ENCODE measurements around the gene KCNQ5.

The KCNQ5 gene

DNA sequence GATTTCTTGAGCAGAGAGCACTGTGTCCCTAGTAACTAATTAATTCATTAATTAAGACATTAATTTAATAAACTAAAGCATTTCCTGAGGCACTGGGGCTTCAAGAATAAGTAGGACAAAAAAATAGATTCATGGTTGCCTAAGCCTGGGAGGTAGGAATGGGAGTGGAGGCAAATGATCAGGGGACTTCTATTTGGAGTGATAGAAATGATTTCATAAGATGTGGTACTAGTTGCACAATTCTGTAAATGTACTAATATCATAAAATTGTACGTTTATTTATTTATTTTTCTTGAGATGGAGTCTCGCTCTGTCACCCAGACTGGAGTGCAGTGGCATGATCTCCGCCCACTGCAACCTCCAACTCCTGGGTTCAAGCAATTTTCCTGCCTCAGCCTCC lies 316.2 kb downstream of the KCNQ5 start:
- ATAC-seq (no peak), DNase-seq (no peak)
- Mint-ChIP-seq H3K27me3 (no peaks in the 10 kb centered on the region), H3K9me3 (no peaks in the 10 kb centered on the region), H3K4me1 (peaks cover 10% of the 10 kb centered on the region), H3K4me3 (no peak overlapping the region), H3K27ac (no peak overlapping the region)

GRCh38 chr6:72939004-72939403 lies 317.1 kb downstream of the KCNQ5 start:
- ATAC-seq (no peak), DNase-seq (no peak)
- no peaks in the 10 kb centered on the region for H3K9me3 Mint-ChIP-seq
- H3K27ac Mint-ChIP-seq = no peak overlapping the region
- H3K4me1 Mint-ChIP-seq = peaks cover 10% of the 10 kb centered on the region
- no peaks in the 10 kb centered on the region for H3K27me3 Mint-ChIP-seq
- no peak overlapping the region for H3K4me3 Mint-ChIP-seq

- Mint-ChIP-seq H3K27ac (no peak overlapping the region), H3K4me1 (peaks cover 10% of the 10 kb centered on the region), H3K9me3 (no peaks in the 10 kb centered on the region), H3K4me3 (no peak overlapping the region), H3K27me3 (no peaks in the 10 kb centered on the region)
- DNase-seq = no peak
- ATAC-seq = no peak
Measured at GRCh38 chr6:72940265-72940664, 318.4 kb downstream of the KCNQ5 start.

DNA sequence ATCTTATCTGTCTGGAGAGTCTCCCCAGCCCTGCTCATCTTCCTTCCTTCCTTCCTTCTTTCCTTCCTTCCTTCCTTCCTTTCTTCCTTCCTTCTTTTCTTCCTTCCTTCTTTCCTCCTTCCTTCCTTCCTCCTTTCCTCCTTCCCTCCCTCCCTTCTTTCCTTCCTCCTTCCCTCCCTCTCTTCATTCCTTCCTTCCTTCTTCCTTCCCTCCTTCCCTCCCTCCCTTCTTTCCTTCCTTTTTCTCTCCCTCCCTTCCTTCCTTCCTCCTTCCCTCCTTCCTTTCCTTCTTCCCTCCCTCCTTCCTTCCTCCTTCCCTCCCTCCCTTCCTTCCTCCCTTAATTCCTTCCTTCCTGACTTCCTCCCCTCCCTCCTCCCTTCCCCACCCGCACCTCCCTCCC lies 319.4 kb downstream of the KCNQ5 start:
- H3K4me1 Mint-ChIP-seq = peaks cover 5% of the 10 kb centered on the region
- ATAC-seq (no peak), DNase-seq (no peak)
- H3K9me3 Mint-ChIP-seq = no peaks in the 10 kb centered on the region
- no peaks in the 10 kb centered on the region for H3K27me3 Mint-ChIP-seq
- no peak overlapping the region for H3K27ac Mint-ChIP-seq
- H3K4me3 Mint-ChIP-seq = no peak overlapping the region

DNA sequence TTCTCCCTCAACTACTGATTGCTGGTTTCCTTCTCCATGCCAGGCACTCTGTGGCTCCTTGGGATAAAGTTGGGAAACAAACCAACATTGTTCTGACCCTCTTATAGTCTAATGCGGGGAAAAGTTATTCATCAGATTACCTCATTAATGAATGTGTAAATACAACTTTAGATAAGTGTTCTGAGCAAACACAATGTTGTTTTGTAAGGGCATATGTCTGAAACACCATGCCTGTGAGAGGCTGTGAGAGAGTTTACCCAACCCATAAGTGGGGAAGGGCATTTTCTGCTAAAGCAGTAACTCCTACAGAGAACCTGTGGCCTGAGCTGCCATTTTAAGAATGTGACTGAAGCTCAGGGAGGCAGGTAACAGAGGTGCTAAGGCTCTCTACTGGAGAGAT lies 319.9 kb downstream of the KCNQ5 start:
- DNase-seq (no peak), ATAC-seq (no peak)
- Mint-ChIP-seq H3K27ac (peak overlapping the region in 1 of 2 donors; percentile 63), H3K9me3 (no peaks in the 10 kb centered on the region), H3K27me3 (no peaks in the 10 kb centered on the region), H3K4me3 (no peak overlapping the region), H3K4me1 (peaks cover 6% of the 10 kb centered on the region)

- no peak overlapping the region for H3K4me3 Mint-ChIP-seq
- no peaks in the 10 kb centered on the region for H3K9me3 Mint-ChIP-seq
- H3K27ac Mint-ChIP-seq = no peak overlapping the region
- H3K4me1 Mint-ChIP-seq = peaks cover 5% of the 10 kb centered on the region
- ATAC-seq = no peak
- no peak for DNase-seq
- H3K27me3 Mint-ChIP-seq = no peaks in the 10 kb centered on the region
Measured at GRCh38 chr6:72943699-72944098, 321.8 kb downstream of the KCNQ5 start.

DNA sequence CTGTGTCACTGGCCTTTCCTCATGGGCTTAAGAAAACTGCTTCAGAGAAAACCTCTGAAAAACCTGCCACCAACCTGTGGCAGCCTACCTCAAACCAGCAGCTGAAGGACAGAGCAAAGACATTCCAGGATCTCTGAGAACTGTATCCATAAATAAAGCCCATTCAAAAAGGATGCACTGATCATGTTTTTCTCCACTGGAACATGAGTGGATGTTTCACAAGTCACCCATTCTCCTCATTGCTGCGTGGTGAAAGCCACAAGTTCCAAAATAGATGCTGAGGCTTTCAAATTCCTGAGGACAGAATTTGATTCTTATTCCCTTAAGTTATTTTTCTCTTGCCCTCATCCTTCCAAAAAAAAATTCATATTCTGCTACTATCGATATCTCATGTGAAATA lies 322.8 kb downstream of the KCNQ5 start:
- DNase-seq (no peak), ATAC-seq (no peak)
- H3K4me3 Mint-ChIP-seq = no peak overlapping the region
- peaks cover 5% of the 10 kb centered on the region for H3K4me1 Mint-ChIP-seq
- H3K9me3 Mint-ChIP-seq = no peaks in the 10 kb centered on the region
- no peaks in the 10 kb centered on the region for H3K27me3 Mint-ChIP-seq
- peak overlapping the region in 1 of 2 donors; percentile 78 for H3K27ac Mint-ChIP-seq

- H3K4me3 Mint-ChIP-seq = no peak overlapping the region
- no peaks in the 10 kb centered on the region for H3K9me3 Mint-ChIP-seq
- ATAC-seq (no peak), DNase-seq (no peak)
- H3K27me3 Mint-ChIP-seq = no peaks in the 10 kb centered on the region
- H3K4me1 Mint-ChIP-seq = peaks cover 21% of the 10 kb centered on the region
- no peak overlapping the region for H3K27ac Mint-ChIP-seq
Measured at GRCh38 chr6:72946774-72947173, 324.9 kb downstream of the KCNQ5 start.

DNA sequence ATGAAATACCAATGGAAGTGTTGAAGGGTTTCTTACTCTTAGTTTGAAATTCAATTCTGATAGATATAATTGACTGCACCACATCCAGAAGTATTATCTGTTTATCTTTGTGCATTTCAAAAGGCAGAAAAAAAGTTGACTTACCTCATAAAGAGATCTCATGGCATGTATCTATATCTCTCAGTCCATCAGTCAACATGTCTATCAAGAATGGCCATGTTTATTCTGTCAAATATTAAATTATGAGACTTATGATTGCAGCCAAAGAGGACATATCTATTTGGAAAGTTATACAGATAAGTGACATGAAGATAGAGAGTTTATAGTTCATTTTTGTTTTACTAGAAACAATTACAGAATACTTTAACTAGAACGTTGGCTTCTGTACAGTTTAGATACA lies 325.7 kb downstream of the KCNQ5 start:
- no peaks in the 10 kb centered on the region for H3K9me3 Mint-ChIP-seq
- H3K27ac Mint-ChIP-seq = no peak overlapping the region
- no peaks in the 10 kb centered on the region for H3K27me3 Mint-ChIP-seq
- no peak for DNase-seq
- no peak overlapping the region for H3K4me3 Mint-ChIP-seq
- peaks cover 21% of the 10 kb centered on the region for H3K4me1 Mint-ChIP-seq
- ATAC-seq = no peak

DNA sequence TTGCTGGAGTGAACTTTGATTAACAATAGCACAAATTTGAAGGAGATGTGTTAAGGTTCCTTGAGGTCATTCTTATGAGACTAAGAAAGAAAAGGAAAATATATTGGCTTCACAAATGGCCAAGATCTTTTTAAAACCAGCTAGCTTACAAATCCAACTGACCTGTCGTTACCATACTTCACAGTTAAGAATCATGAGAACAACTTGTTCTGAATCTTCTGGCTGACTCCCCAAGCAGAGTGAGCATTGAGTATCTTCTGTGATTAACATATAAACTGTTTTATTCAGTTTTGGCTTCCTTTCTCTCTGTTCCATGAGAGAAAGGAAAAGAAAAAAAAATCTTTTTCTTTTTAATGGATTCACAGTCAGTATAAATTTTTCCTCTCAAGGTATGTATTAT lies 326.3 kb downstream of the KCNQ5 start:
- ATAC-seq (no peak), DNase-seq (no peak)
- H3K4me1 Mint-ChIP-seq = peaks cover 27% of the 10 kb centered on the region
- no peaks in the 10 kb centered on the region for H3K27me3 Mint-ChIP-seq
- no peaks in the 10 kb centered on the region for H3K9me3 Mint-ChIP-seq
- no peak overlapping the region for H3K27ac Mint-ChIP-seq
- no peak overlapping the region for H3K4me3 Mint-ChIP-seq

DNA sequence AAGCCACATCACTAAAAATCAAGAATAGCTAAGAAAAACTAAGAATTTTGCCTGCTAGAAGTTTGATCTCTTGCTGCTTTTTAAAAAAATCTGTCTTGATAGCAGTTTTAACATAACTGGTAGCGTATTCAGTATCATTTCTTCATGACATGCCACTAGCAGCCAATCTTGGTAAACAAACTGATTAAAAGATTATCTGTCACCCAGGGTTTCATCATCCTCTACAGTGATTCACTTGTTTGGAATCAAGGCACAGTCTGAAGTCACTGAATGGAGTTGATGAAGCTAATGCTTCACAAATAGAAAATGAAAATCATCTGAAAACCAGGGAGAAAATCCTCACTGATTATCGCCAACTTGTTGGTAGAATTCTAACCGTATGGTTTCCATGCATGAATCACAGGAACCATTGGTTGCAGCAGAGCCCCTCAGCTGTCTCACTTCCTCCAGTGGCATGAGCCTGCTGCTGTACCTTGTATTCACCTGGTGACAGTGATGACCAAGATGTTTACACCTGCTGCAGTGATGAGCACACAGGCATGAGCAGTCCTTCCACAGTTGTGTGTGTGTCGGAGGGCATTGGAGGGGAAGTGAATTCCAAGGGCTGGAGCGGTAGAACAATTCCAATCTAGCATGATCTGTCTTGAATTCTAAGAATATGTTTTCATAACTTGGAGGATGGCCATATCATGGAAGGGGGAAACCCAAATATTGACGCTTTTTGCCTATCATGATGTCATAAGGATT lies 328.4 kb downstream of the KCNQ5 start:
- no peaks in the 10 kb centered on the region for H3K9me3 Mint-ChIP-seq
- no peak overlapping the region for H3K4me3 Mint-ChIP-seq
- H3K4me1 Mint-ChIP-seq = peaks cover 39% of the 10 kb centered on the region
- DNase-seq = no peak
- no peaks in the 10 kb centered on the region for H3K27me3 Mint-ChIP-seq
- H3K27ac Mint-ChIP-seq = peak overlapping the region in 1 of 2 donors; percentile 42
- ATAC-seq = peak; percentile 70

GRCh38 chr6:72952808-72953630 lies 331.2 kb downstream of the KCNQ5 start:
- DNase-seq = no peak
- Mint-ChIP-seq H3K4me3 (no peak overlapping the region), H3K9me3 (no peaks in the 10 kb centered on the region), H3K27ac (peak overlapping the region in 1 of 2 donors; percentile 22), H3K27me3 (no peaks in the 10 kb centered on the region), H3K4me1 (peaks cover 34% of the 10 kb centered on the region)
- no peak for ATAC-seq

GRCh38 chr6:72953971-72954381 lies 332.1 kb downstream of the KCNQ5 start:
- no peak for DNase-seq
- H3K27ac Mint-ChIP-seq = peak overlapping the region; percentile 42 to 55
- no peak overlapping the region for H3K4me3 Mint-ChIP-seq

GRCh38 chr6:72954716-72955115 lies 332.9 kb downstream of the KCNQ5 start:
- no peak overlapping the region for H3K27ac Mint-ChIP-seq
- H3K27me3 Mint-ChIP-seq = no peaks in the 10 kb centered on the region
- no peaks in the 10 kb centered on the region for H3K9me3 Mint-ChIP-seq
- no peak overlapping the region for H3K4me3 Mint-ChIP-seq
- DNase-seq (no peak), ATAC-seq (no peak)
- peaks cover 34% of the 10 kb centered on the region for H3K4me1 Mint-ChIP-seq

More at GRCh38 chr6:72953971-72954381, 332.1 kb downstream of the KCNQ5 start:
- no peaks in the 10 kb centered on the region for H3K27me3 Mint-ChIP-seq
- no peak for ATAC-seq
- H3K9me3 Mint-ChIP-seq = no peaks in the 10 kb centered on the region
- H3K4me1 Mint-ChIP-seq = peaks cover 34% of the 10 kb centered on the region

- Mint-ChIP-seq H3K27me3 (no peaks in the 10 kb centered on the region), H3K4me3 (no peak overlapping the region)
Measured at GRCh38 chr6:72955666-72956065, 333.8 kb downstream of the KCNQ5 start.

GRCh38 chr6:72956272-72956671 lies 334.4 kb downstream of the KCNQ5 start:
- ATAC-seq (no peak), DNase-seq (no peak)
- no peaks in the 10 kb centered on the region for H3K9me3 Mint-ChIP-seq
- no peak overlapping the region for H3K27ac Mint-ChIP-seq
- H3K4me3 Mint-ChIP-seq = no peak overlapping the region
- H3K4me1 Mint-ChIP-seq = peaks cover 19% of the 10 kb centered on the region
- no peaks in the 10 kb centered on the region for H3K27me3 Mint-ChIP-seq

More at GRCh38 chr6:72955666-72956065, 333.8 kb downstream of the KCNQ5 start:
- ATAC-seq (no peak), DNase-seq (no peak)
- H3K4me1 Mint-ChIP-seq = peaks cover 25% of the 10 kb centered on the region
- no peaks in the 10 kb centered on the region for H3K9me3 Mint-ChIP-seq
- H3K27ac Mint-ChIP-seq = no peak overlapping the region

All from stimulated activated naive CD8-positive, alpha-beta T cell treated with anti-CD3 and anti-CD28 coated beads, Interleukin-15, amount 100 ng/mL, for 72 hours (primary cell).